OCI-LY7 (cell line): Measurements from ENCODE around the gene NACC2. TPM values are rescaled to one million over a fixed set of nuclear protein-coding genes. Genes with fewer than 3 reads are reported as not detected.

Source experiments
- BruUV-seq: library from RNA; stranded (reverse); fragments of 400-500 nt; replicated peaks from 2 replicates; lab custom pipeline; 2021; lab: Mats Ljungman, UMichigan
- CTCF ChIA-PET: fragments of 300-600 bp; sonication (Branson Sonifier 250); formaldehyde crosslinking; loops from one replicate; lab custom pipeline; 2022; ENCODE audit warnings: antibody characterized with exemption; ENCODE audit not compliant: unreplicated experiment; lab: Charles Lee
- POLR2A ChIA-PET: fragments of 300-600 bp; sonication (Branson Sonifier 250); formaldehyde crosslinking; loops from one replicate; lab custom pipeline; 2022; ENCODE audit warnings: antibody characterized with exemption; lab: Charles Lee
- DNase-seq: peaks from one replicate; pipeline ENCODE4 v3.0.0-alpha.2; 2015; ENCODE audit warnings: low spot score
- H2AFZ ChIP-seq: fragments of 200-600 bp; sonication (generic), shearing (Covaris generic); 2 replicates; pipeline ENCODE4 v1.6.1; 2014; ENCODE audit warnings: mild to moderate bottlenecking, antibody characterized with exemption, low read length, moderate library complexity
- H3K27ac ChIP-seq: fragments of 200-600 bp; sonication (generic); 2 replicates; pipeline ENCODE4 v1.5.1; 2014; ENCODE audit warnings: mixed run types, low read depth, mild to moderate bottlenecking, moderate library complexity, low read length, inconsistent platforms; ENCODE audit not compliant: poor library complexity, severe bottlenecking
- H3K36me3 ChIP-seq: fragments of 200-600 bp; sonication (generic); 2 replicates; pipeline ENCODE4 v1.6.1; 2014; ENCODE audit warnings: mild to moderate bottlenecking, antibody characterized with exemption, low read length, moderate library complexity, mixed read lengths; ENCODE audit not compliant: insufficient read depth
- H3K4me1 ChIP-seq: fragments of 200-600 bp; sonication (generic); 2 replicates; pipeline ENCODE4 v1.5.1; 2014; ENCODE audit warnings: mild to moderate bottlenecking, low read length; ENCODE audit not compliant: insufficient read depth, poor library complexity, severe bottlenecking
- H3K4me2 ChIP-seq: fragments of 200-600 bp; sonication (generic); 2 replicates; pipeline ENCODE4 v1.6.1; 2014; ENCODE audit warnings: mild to moderate bottlenecking, low read length
- H3K4me3 ChIP-seq: fragments of 200-600 bp; sonication (generic); 2 replicates; pipeline ENCODE4 v1.5.1; 2014; ENCODE audit warnings: mild to moderate bottlenecking, low read depth, low read length; ENCODE audit not compliant: poor library complexity, severe bottlenecking
- H3K79me2 ChIP-seq: fragments of 200-600 bp; sonication (generic); 2 replicates; pipeline ENCODE4 v1.6.1; 2016; ENCODE audit warnings: low read depth, mild to moderate bottlenecking, low read length, moderate library complexity, mixed read lengths; ENCODE audit not compliant: insufficient read depth
- H3K9me2 ChIP-seq: fragments of 200-600 bp; sonication (generic); 2 replicates; pipeline ENCODE4 v1.6.1; 2016; ENCODE audit warnings: mild to moderate bottlenecking, low read length, mixed read lengths; ENCODE audit not compliant: insufficient read depth
- H3K9me3 ChIP-seq: fragments of 200-600 bp; sonication (generic); 2 replicates; pipeline ENCODE4 v1.6.1; 2014; ENCODE audit warnings: mild to moderate bottlenecking, mixed run types, low read length, mixed read lengths
- H4K20me1 ChIP-seq: fragments of 200-600 bp; sonication (generic); 2 replicates; pipeline ENCODE4 v1.6.1; 2014; ENCODE audit warnings: mild to moderate bottlenecking, antibody characterized with exemption, low read length, moderate library complexity, mixed read lengths; ENCODE audit not compliant: insufficient read depth
- EZH2phosphoT487 ChIP-seq: fragments of 200-600 bp; sonication (generic); IDR thresholded peaks from 2 replicates; pipeline ENCODE4 v1.6.1; 2018; ENCODE audit warnings: low read depth, borderline replicate concordance, mild to moderate bottlenecking, mixed run types, antibody characterized with exemption, low read length, moderate library complexity, mixed read lengths
- intact Hi-C: fragments of 100-400 bp; cut with micrococcal nuclease; formaldehyde crosslinking; loops from one replicate; pipeline ENCODE4 v1.10.0; 2022; ENCODE audit not compliant: unreplicated experiment
- total RNA-seq, 2 experiments: library from RNA; depleted of rRNA in 1 of 2; stranded (reverse); fragments of >200 nt in 1 of 2; shearing (Covaris generic) in 1 of 2; gene quantifications; 2 replicates each; pipeline ENCODE4 v1.2.3, GENCODE V29; 2014 to 2022
- TF ChIP-seq, protein P1 (sequence below): fragments of 200-600 bp; sonication (generic); conservative IDR thresholded peaks from 2 replicates; pipeline ENCODE4 v1.5.1; 2014; ENCODE audit warnings: mild to moderate bottlenecking, antibody characterized with exemption, low read length, moderate library complexity, mixed read lengths

Gene NACC2
- total RNA-seq, 2 experiments from 2014 or later: 0.38 to 0.72 TPM

GRCh38 chr9:135994501-135995192, 100.4 kb downstream of the NACC2 start:
- TF ChIP-seq, protein P1, sequence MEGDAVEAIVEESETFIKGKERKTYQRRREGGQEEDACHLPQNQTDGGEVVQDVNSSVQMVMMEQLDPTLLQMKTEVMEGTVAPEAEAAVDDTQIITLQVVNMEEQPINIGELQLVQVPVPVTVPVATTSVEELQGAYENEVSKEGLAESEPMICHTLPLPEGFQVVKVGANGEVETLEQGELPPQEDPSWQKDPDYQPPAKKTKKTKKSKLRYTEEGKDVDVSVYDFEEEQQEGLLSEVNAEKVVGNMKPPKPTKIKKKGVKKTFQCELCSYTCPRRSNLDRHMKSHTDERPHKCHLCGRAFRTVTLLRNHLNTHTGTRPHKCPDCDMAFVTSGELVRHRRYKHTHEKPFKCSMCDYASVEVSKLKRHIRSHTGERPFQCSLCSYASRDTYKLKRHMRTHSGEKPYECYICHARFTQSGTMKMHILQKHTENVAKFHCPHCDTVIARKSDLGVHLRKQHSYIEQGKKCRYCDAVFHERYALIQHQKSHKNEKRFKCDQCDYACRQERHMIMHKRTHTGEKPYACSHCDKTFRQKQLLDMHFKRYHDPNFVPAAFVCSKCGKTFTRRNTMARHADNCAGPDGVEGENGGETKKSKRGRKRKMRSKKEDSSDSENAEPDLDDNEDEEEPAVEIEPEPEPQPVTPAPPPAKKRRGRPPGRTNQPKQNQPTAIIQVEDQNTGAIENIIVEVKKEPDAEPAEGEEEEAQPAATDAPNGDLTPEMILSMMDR: no peak
- TF ChIP-seq EZH2phosphoT487: no peak
- Histone ChIP-seq H3K36me3 (no peaks in the 10 kb centered on the region), H3K4me2 (no peak overlapping the region; the same call in 1 of the 2 replicates), H3K4me1 (peaks cover 59% of the 10 kb centered on the region), H4K20me1 (no peaks in the 10 kb centered on the region), H3K9me2 (no peaks in the 10 kb centered on the region), H3K4me3 (no peak overlapping the region), H3K9me3 (no peaks in the 10 kb centered on the region), H2AFZ (peak overlapping the region; percentile 55; the same call in 1 of the 2 replicates), H3K27ac (no peak overlapping the region), H3K79me2 (no peaks in the 10 kb centered on the region)
- intact Hi-C loops: no loop called here
- no peak for DNase-seq
- ChIA-PET POLR2A (no interaction called here), CTCF (no interaction called here)
- BruUV-seq: no TSS peak

DNA sequence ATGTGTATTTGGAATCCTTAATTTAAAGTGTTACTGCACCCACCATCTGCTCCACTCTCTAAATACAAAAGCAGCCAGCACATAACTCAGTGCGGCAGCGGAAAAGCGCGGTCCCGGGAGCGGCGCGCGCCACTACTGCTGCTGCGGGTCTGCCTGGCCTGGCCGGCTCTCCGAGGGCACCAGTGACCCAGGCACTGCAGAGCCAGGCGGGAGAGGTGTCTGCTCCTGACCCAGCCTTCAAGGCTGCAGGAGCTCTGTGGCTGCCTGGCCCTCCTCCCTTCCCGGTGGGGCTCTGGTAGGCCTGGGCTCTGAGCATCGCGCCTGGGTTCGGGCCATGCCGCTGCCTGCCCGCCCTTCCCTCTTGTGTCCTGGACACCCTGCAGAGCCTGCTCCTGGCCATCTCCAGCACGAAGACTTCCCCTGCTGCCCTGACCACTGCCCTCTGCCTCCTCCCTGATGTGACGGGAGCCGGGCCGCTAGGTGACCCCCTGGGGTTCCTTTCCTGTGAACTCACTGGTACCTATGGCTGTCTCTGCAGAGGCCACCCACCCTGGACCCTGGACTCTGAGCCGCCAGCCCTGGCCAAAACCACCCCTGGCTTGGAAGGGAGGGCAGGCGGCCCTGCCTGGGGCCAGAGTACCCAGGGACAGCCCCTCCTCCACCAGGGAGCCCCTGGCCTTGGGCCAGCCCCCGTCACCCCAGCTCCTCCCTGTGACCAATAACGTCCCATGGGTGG, 101.2 kb downstream of the NACC2 start:
- Histone ChIP-seq H4K20me1 (no peaks in the 10 kb centered on the region), H2AFZ (no peak overlapping the region), H3K36me3 (no peaks in the 10 kb centered on the region), H3K4me2 (no peak overlapping the region), H3K9me3 (no peaks in the 10 kb centered on the region), H3K4me3 (no peak overlapping the region), H3K27ac (no peak overlapping the region), H3K79me2 (no peaks in the 10 kb centered on the region), H3K4me1 (peaks cover 61% of the 10 kb centered on the region), H3K9me2 (no peaks in the 10 kb centered on the region)
- CTCF ChIA-PET: no interaction called here
- no TSS peak for BruUV-seq
- TF ChIP-seq, protein P1: no peak
- no peak for TF ChIP-seq EZH2phosphoT487
- no peak for DNase-seq
- intact Hi-C loops: no loop called here
- POLR2A ChIA-PET: no interaction called here

GRCh38 chr9:135993409-135993742, 101.7 kb downstream of the NACC2 start:
- ChIA-PET CTCF (no interaction called here), POLR2A (no interaction called here)
- Histone ChIP-seq H3K36me3 (no peaks in the 10 kb centered on the region), H3K27ac (peak overlapping the region; percentile 78), H3K4me2 (peak overlapping the region; percentile 79), H4K20me1 (no peaks in the 10 kb centered on the region), H3K79me2 (no peaks in the 10 kb centered on the region), H3K4me3 (peak overlapping the region; percentile 54), H3K9me3 (no peaks in the 10 kb centered on the region), H3K9me2 (no peaks in the 10 kb centered on the region), H3K4me1 (peaks cover 58% of the 10 kb centered on the region), H2AFZ (peak overlapping the region; percentile 59; the same call in 1 of the 2 replicates)
- BruUV-seq: no TSS peak
- TF ChIP-seq EZH2phosphoT487: no peak
- TF ChIP-seq, protein P1: no peak
- no peak for DNase-seq
- intact Hi-C loops: no loop called here
